Mesendoderm (in vitro differentiated cells): ENCODE results near the gene ABCB9.

ENCODE experiments used
- DNase-seq: peaks from one replicate; pipeline ENCODE4 v3.0.0; 2013
- H2AK5ac ChIP-seq: 2 replicates; pipeline ENCODE4 v1.6.1; 2013; ENCODE audit warnings: low read length, inconsistent platforms
- H2BK120ac ChIP-seq: 2 replicates; pipeline ENCODE4 v1.6.1; 2013; ENCODE audit warnings: low read depth, mild to moderate bottlenecking, low read length, moderate library complexity, mixed read lengths
- H2BK15ac ChIP-seq: replicated peaks from 2 replicates; pipeline ENCODE4 v1.6.1; 2013; ENCODE audit warnings: low read depth, mild to moderate bottlenecking, moderate library complexity
- H2BK5ac ChIP-seq: 2 replicates; pipeline ENCODE4 v1.6.1; 2013; ENCODE audit warnings: low read length, inconsistent platforms
- H3K18ac ChIP-seq: 2 replicates; pipeline ENCODE4 v1.6.1; 2013; ENCODE audit warnings: mild to moderate bottlenecking, low read length, mixed read lengths
- H3K23ac ChIP-seq: one replicate; pipeline ENCODE4 v1.6.1; 2013; ENCODE audit warnings: low read length
- H3K27ac ChIP-seq: 2 replicates; pipeline ENCODE4 v1.5.1; 2013; ENCODE audit warnings: low read depth, mild to moderate bottlenecking, inconsistent platforms, low read length, moderate library complexity
- H3K27me3 ChIP-seq: 2 replicates; pipeline ENCODE4 v1.6.1; 2013; ENCODE audit warnings: low read length, control low read depth, mild to moderate bottlenecking, inconsistent platforms; ENCODE audit not compliant: insufficient read depth, poor library complexity
- H3K36me3 ChIP-seq: 2 replicates; pipeline ENCODE4 v1.6.1; 2013; ENCODE audit warnings: low read length, inconsistent platforms; ENCODE audit not compliant: control insufficient read depth, insufficient read depth
- H3K4ac ChIP-seq: one replicate; pipeline ENCODE4 v1.6.1; 2013; ENCODE audit warnings: low read depth, mild to moderate bottlenecking, low read length, moderate library complexity
- H3K4me1 ChIP-seq: 2 replicates; pipeline ENCODE4 v1.6.1; 2013; ENCODE audit warnings: low read depth, low read length, inconsistent platforms; ENCODE audit not compliant: control insufficient read depth
- H3K4me2 ChIP-seq: 2 replicates; pipeline ENCODE4 v1.6.1; 2013; ENCODE audit warnings: low read length
- H3K4me3 ChIP-seq: 2 replicates; pipeline ENCODE4 v1.5.1; 2013; ENCODE audit warnings: mild to moderate bottlenecking, low read length
- H3K56ac ChIP-seq: one replicate; pipeline ENCODE4 v1.6.1; 2013; ENCODE audit warnings: low read length
- H3K79me1 ChIP-seq: 2 replicates; pipeline ENCODE4 v1.6.1; 2013; ENCODE audit warnings: low read length, inconsistent platforms
- H3K79me2 ChIP-seq: 2 replicates; pipeline ENCODE4 v1.6.1; 2013; ENCODE audit warnings: mild to moderate bottlenecking, low read length; ENCODE audit not compliant: control insufficient read depth, insufficient read depth
- H3K9ac ChIP-seq: 2 replicates; pipeline ENCODE4 v1.6.1; 2013; ENCODE audit warnings: low read length, inconsistent platforms
- H4K5ac ChIP-seq: one replicate; pipeline ENCODE4 v1.6.1; 2013; ENCODE audit warnings: low read length
- H4K8ac ChIP-seq: one replicate; pipeline ENCODE4 v1.6.1; 2013; ENCODE audit warnings: low read depth, mild to moderate bottlenecking, control low read depth, low read length, moderate library complexity
- WGBS: extraction: QIAGEN DNeasy Blood & Tissue Kit; methylation state at CpG from one replicate; pipeline ENCODE4 v1.1.7; 2013; ENCODE audit warnings: low lambda C conversion rate, missing lambda C conversion rate; ENCODE audit not compliant: insufficient coverage; ENCODE audit errors: extremely low coverage; 5-methylcytosine and 5-hydroxymethylcytosine counted together

The ABCB9 gene

GRCh38 chr12:122981587-122982476, 15.6 kb upstream of the ABCB9 start:
- Histone ChIP-seq H2BK15ac (no peak overlapping the region), H3K23ac (peak overlapping the region; percentile 90), H3K27ac (no peak overlapping the region), H3K4me2 (peak overlapping the region; percentile 91), H3K79me2 (peaks cover 10% of the 10 kb centered on the region), H3K18ac (no peak overlapping the region), H3K27me3 (no peaks in the 10 kb centered on the region), H4K5ac (no peak overlapping the region), H4K8ac (no peak overlapping the region), H3K56ac (peak overlapping the region; percentile 98), H3K9ac (peak overlapping the region; percentile 97), H2BK5ac (no peak overlapping the region), H3K4me3 (peak overlapping the region; percentile 88), H3K36me3 (peaks cover 1% of the 10 kb centered on the region), H3K4me1 (peaks cover 6% of the 10 kb centered on the region), H3K4ac (no peak overlapping the region), H3K79me1 (peaks cover 18% of the 10 kb centered on the region), H2AK5ac (no peak overlapping the region), H2BK120ac (no peak overlapping the region)
- DNase-seq, result no peak
- WGBS, result no CpG with 5 or more reads among the region's 25 CpGs

GRCh38 chr12:122981036-122981471, 14.8 kb upstream of the ABCB9 start:
- peaks cover 6% of the 10 kb centered on the region for H3K4me1 ChIP-seq
- H3K79me2 ChIP-seq, result peaks cover 12% of the 10 kb centered on the region
- no peak overlapping the region for H2BK15ac ChIP-seq
- H3K4me2 ChIP-seq, result peak overlapping the region; percentile 91
- peak overlapping the region; percentile 76 for H3K18ac ChIP-seq
- H3K23ac ChIP-seq, result peak overlapping the region; percentile 90
- H3K79me1 ChIP-seq, result peaks cover 21% of the 10 kb centered on the region
- peak; percentile 50 for DNase-seq
- H3K36me3 ChIP-seq, result peaks cover 1% of the 10 kb centered on the region
- H3K56ac ChIP-seq, result peak overlapping the region; percentile 98
- peak overlapping the region; percentile 65 for H3K27ac ChIP-seq
- H2AK5ac ChIP-seq, result peak overlapping the region; percentile 41
- H4K8ac ChIP-seq, result no peak overlapping the region
- peak overlapping the region; percentile 97 for H3K9ac ChIP-seq
- no CpG with 5 or more reads among the region's 40 CpGs for WGBS
- no peaks in the 10 kb centered on the region for H3K27me3 ChIP-seq
- peak overlapping the region; percentile 83 for H3K4ac ChIP-seq
- H4K5ac ChIP-seq, result no peak overlapping the region
- H2BK5ac ChIP-seq, result no peak overlapping the region
- no peak overlapping the region for H2BK120ac ChIP-seq
- H3K4me3 ChIP-seq, result peak overlapping the region; percentile 88

GRCh38 chr12:122980183-122981035, 14.1 kb upstream of the ABCB9 start, which contains the start of gene ARL6IP4:
ARL6IP4 (plus strand) TSS chr12:122980681; CDS start chr12:122981140, 459 bp downstream.
- peak within 1 kb of the TSS; percentile 91 for H3K4me2 ChIP-seq
- peak; percentile 63 for DNase-seq
- peak within 1 kb of the TSS; percentile 90 for H3K23ac ChIP-seq
- peak within 1 kb of the TSS; percentile 98 for H3K56ac ChIP-seq
- peaks cover 15% of the 10 kb centered on the region for H3K79me2 ChIP-seq
- no peak within 1 kb of the TSS for H2BK15ac ChIP-seq
- no CpG with 5 or more reads among the region's 96 CpGs for WGBS
- no peaks in the 10 kb centered on the region for H3K27me3 ChIP-seq
- peak within 1 kb of the TSS; percentile 97 for H3K9ac ChIP-seq
- no peak within 1 kb of the TSS for H2BK120ac ChIP-seq
- H2AK5ac ChIP-seq, result peak within 1 kb of the TSS; percentile 41
- peak within 1 kb of the TSS; percentile 65 for H3K27ac ChIP-seq
- H3K79me1 ChIP-seq, result peaks cover 26% of the 10 kb centered on the region
- H3K36me3 ChIP-seq, result peaks cover 1% of the 10 kb centered on the region
- peak within 1 kb of the TSS; percentile 6 for H4K8ac ChIP-seq
- peak within 1 kb of the TSS; percentile 83 for H3K4ac ChIP-seq
- peaks cover 9% of the 10 kb centered on the region for H3K4me1 ChIP-seq
- H3K18ac ChIP-seq, result peak within 1 kb of the TSS; percentile 76
- H4K5ac ChIP-seq, result no peak within 1 kb of the TSS
- H3K4me3 ChIP-seq, result peak within 1 kb of the TSS; percentile 88
- H2BK5ac ChIP-seq, result peak within 1 kb of the TSS; percentile 64

DNA sequence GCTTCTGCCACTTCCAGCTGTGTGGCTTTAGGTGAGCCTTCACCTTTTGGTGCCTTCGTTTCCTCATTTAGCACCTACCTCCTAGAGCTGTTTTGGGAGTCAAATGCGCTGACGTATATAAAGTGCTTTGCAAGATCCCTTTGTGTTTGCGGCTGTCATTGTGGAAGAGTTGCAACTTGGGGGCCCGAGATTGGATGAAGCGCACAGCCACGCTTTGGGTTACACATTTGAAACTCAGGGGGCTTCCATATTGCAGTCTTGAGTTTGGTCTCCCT, 13.6 kb upstream of the ABCB9 start:
- Histone ChIP-seq H2BK5ac (peak overlapping the region; percentile 64), H3K23ac (peak overlapping the region; percentile 84), H2BK120ac (no peak overlapping the region), H4K5ac (no peak overlapping the region), H4K8ac (peak overlapping the region; percentile 6), H3K27ac (no peak overlapping the region), H2AK5ac (peak overlapping the region; percentile 9), H3K18ac (peak overlapping the region; percentile 76), H3K27me3 (no peaks in the 10 kb centered on the region), H3K36me3 (peaks cover 1% of the 10 kb centered on the region), H3K79me2 (peaks cover 15% of the 10 kb centered on the region), H3K79me1 (peaks cover 26% of the 10 kb centered on the region), H3K4me1 (peaks cover 9% of the 10 kb centered on the region), H3K4me2 (peak overlapping the region; percentile 76), H3K4ac (peak overlapping the region; percentile 83), H3K9ac (peak overlapping the region; percentile 97), H2BK15ac (no peak overlapping the region), H3K4me3 (peak overlapping the region; percentile 88), H3K56ac (peak overlapping the region; percentile 98)
- WGBS, result no CpG with 5 or more reads among the region's 7 CpGs
- no peak for DNase-seq

- H4K5ac ChIP-seq, result no peak overlapping the region
- H3K79me1 ChIP-seq, result peaks cover 26% of the 10 kb centered on the region
- no peaks in the 10 kb centered on the region for H3K27me3 ChIP-seq
- peaks cover 9% of the 10 kb centered on the region for H3K4me1 ChIP-seq
- DNase-seq, result no peak
- H3K36me3 ChIP-seq, result peaks cover 1% of the 10 kb centered on the region
- no peak overlapping the region for H3K23ac ChIP-seq
- no peak overlapping the region for H3K18ac ChIP-seq
- peak overlapping the region; percentile 9 for H2AK5ac ChIP-seq
- WGBS, result no CpG with 5 or more reads among the region's 28 CpGs
- H3K9ac ChIP-seq, result peak overlapping the region; percentile 97
- H2BK15ac ChIP-seq, result no peak overlapping the region
- no peak overlapping the region for H2BK120ac ChIP-seq
- no peak overlapping the region for H3K27ac ChIP-seq
- H2BK5ac ChIP-seq, result no peak overlapping the region
- H4K8ac ChIP-seq, result no peak overlapping the region
- H3K4me3 ChIP-seq, result no peak overlapping the region
- peaks cover 15% of the 10 kb centered on the region for H3K79me2 ChIP-seq
- H3K4ac ChIP-seq, result no peak overlapping the region
- H3K56ac ChIP-seq, result peak overlapping the region; percentile 98
- H3K4me2 ChIP-seq, result peak overlapping the region; percentile 76
Observed at GRCh38 chr12:122979001-122979907, 13.0 kb upstream of the ABCB9 start.
